Activated naive CD4-positive, alpha-beta T cell treated with anti-CD3 and anti-CD28 coated beads, Interleukin-2, amount 50 U/mL, for 24 hours (primary cell): Measurements from ENCODE around the gene AUTS2.

Source experiments
- H3K27ac Mint-ChIP-seq: one replicate; pipeline ENCODE4 v1.8.0; 2021; ENCODE audit warnings: mild to moderate bottlenecking, mixed read lengths
- H3K27me3 Mint-ChIP-seq: one replicate; pipeline ENCODE4 v1.8.0; 2021; ENCODE audit warnings: mixed read lengths
- H3K36me3 Mint-ChIP-seq: one replicate; pipeline ENCODE4 v1.8.0; 2021; ENCODE audit warnings: mixed read lengths
- H3K4me1 Mint-ChIP-seq: one replicate; pipeline ENCODE4 v1.8.0; 2021; ENCODE audit warnings: mixed read lengths
- H3K4me3 Mint-ChIP-seq: one replicate; pipeline ENCODE4 v1.8.0; 2021; ENCODE audit warnings: mild to moderate bottlenecking, mixed read lengths
- H3K9me3 Mint-ChIP-seq: one replicate; pipeline ENCODE4 v1.8.0; 2021; ENCODE audit warnings: mixed read lengths

Gene AUTS2

DNA sequence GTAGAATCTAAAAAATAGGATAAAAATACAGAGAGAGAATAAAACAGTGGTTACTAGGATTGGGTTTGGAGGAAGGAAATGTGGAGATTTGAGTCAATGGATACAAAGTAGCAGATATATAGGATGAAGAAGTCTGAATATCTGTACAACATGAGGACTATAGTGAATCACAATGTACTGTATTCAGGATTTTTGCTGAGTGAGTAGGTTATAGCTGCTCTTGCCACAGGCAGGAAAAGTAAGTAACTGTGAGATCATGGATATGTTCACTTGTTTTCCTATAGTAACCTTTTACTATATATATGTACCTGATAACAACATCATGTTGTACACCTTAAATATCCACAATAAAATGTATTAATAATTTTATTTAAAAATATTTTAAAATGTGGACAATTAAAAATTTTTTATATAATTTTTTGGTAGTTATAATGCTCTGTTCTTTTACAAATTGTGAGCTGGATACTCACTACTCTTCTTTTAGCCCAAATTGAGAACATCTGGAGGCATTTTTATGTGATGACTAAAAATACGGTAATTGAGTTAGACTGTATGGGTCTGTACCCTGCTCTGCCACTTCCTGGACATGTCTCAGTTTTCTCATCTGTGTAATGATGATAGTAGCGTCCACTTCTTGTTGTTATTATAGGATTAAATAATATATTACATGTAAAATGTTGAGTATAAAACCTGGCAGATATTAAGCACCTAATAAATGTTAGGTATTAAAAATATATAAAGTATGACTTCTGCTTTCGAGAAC is 439.1 kb downstream of the AUTS2 start:
- no peak overlapping the region for H3K4me3 Mint-ChIP-seq
- H3K27ac Mint-ChIP-seq = no peak overlapping the region
- H3K27me3 Mint-ChIP-seq = no peaks in the 10 kb centered on the region
- no peaks in the 10 kb centered on the region for H3K9me3 Mint-ChIP-seq
- H3K4me1 Mint-ChIP-seq = no peaks in the 10 kb centered on the region
- no peaks in the 10 kb centered on the region for H3K36me3 Mint-ChIP-seq

DNA sequence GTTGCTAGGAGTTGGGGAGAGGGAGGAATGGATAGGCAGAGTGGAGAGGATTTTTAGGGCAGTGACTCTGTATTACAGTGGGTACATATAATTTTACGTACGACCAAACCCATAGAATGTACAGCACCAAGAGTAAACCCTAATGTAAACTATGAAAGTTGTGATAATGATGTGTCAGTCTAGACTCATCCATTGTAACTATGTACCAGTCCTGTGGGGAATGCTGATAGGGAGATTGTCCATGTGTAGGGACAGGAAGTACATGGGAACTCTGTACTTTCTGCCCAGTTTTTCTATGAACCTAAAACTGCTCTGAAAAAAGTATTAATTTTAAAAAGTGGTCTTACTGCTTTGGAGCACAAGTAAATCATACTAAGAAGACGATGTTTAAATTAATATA is 441.8 kb downstream of the AUTS2 start:
- Mint-ChIP-seq H3K27me3 (no peaks in the 10 kb centered on the region), H3K9me3 (no peaks in the 10 kb centered on the region), H3K36me3 (no peaks in the 10 kb centered on the region), H3K27ac (no peak overlapping the region), H3K4me3 (no peak overlapping the region), H3K4me1 (no peaks in the 10 kb centered on the region)

DNA sequence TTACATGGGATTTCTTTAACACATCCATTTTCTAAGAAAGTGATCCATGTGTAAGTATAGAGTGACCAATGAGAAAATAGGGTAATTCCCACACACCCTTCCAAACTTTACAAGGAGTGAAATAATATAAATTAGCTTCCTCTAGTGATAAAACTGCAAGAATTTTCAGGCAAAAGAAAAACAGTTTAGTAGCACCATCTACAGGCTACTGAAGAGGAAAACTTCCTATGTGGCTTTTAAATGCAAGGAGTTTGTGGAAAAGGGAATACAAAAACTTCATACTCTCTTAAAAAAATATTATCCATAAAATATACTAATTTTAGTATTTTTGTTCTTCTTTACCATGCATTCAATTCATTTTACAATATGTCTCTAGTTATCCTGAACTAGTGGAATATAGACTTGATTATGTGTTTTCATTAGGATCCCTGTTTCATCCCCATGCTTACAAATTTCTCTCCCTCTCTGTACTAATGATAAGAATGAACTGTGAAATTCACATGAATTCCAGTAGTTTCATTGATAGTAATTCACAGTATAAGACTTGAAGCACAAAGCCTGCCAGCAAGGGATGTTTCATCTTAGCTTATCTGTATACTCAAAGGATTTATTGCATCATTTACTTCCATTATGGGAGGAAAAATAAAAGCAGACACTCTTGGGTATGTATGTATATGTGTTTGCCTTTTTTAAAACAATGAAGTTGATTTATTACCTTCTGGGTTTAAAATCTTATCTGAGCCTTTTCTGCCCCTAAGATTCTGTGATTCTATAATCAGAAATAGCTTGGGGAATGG is 442.9 kb downstream of the AUTS2 start:
- Mint-ChIP-seq H3K27me3 (no peaks in the 10 kb centered on the region), H3K4me3 (no peak overlapping the region), H3K36me3 (no peaks in the 10 kb centered on the region), H3K27ac (no peak overlapping the region), H3K9me3 (no peaks in the 10 kb centered on the region), H3K4me1 (no peaks in the 10 kb centered on the region)

DNA sequence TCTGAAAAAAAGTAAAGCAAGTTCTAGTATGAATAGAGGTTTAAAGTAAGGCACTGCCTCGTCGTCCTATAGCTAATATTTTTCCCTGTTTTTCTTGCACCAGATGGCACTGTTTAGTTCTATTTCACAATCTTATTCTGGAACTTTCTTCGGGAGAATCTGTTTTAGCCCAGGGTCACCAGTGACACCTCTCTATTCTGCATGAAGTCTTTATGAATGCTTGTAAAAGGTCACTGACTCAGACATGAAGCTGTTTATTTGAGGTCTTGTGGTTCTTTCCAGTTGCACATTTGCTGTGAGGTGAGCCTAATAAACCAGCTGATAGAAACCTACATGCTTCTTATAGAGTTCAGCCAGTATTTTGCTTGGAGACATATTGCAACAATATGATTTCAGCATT is 444.3 kb downstream of the AUTS2 start:
- no peak overlapping the region for H3K4me3 Mint-ChIP-seq
- no peaks in the 10 kb centered on the region for H3K36me3 Mint-ChIP-seq
- H3K27ac Mint-ChIP-seq = no peak overlapping the region
- H3K4me1 Mint-ChIP-seq = no peaks in the 10 kb centered on the region
- H3K9me3 Mint-ChIP-seq = no peaks in the 10 kb centered on the region
- H3K27me3 Mint-ChIP-seq = no peaks in the 10 kb centered on the region

DNA sequence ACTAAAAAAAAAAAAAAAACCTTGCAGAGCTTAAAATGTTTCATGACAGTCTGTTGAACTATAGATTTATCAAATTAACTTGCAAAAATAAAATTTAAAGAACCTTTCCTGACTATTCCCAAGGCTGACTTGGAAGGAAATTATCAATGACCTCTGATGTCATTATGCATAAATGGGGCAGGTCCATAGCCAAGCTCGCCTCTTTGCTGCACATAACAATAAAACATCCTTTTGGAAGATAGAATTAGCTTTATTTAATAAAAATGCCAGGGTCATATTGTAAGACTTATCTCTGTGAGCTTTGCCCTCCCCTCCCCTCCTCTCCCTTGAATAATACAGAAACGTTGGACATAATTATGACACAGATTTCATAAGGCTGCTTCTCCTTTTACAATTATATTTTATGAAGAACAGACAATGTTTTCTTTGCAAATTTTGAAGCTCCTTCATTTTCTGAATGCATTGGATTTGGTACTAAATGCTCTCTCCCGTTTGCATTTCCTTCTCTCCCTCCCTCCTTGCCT is 444.8 kb downstream of the AUTS2 start:
- no peaks in the 10 kb centered on the region for H3K36me3 Mint-ChIP-seq

DNA sequence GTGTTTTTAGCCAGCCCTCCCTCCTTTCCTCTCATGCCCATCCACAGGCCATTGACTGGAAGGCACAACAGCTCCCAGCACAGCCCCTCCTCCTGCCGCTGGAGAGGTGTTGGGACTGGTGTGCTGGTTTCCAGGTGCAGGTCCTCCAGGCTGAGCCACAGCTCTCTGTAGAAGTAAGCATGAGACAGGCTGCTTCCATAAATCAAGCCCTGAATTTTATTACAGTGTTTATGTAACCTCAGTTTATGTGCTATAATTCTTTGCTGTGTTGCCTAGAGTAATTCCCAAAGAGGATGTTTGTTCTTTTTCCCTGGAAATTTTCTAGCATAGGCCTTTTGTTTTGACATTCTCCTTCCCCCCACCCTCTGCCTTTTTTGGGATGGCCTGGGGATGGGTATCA is 445.8 kb downstream of the AUTS2 start:
- Mint-ChIP-seq H3K4me1 (no peaks in the 10 kb centered on the region), H3K27me3 (no peaks in the 10 kb centered on the region), H3K9me3 (no peaks in the 10 kb centered on the region), H3K4me3 (no peak overlapping the region), H3K27ac (no peak overlapping the region), H3K36me3 (no peaks in the 10 kb centered on the region)

More for the DNA sequence above, 444.8 kb downstream of the AUTS2 start:
- H3K4me3 Mint-ChIP-seq = no peak overlapping the region
- H3K4me1 Mint-ChIP-seq = no peaks in the 10 kb centered on the region
- no peak overlapping the region for H3K27ac Mint-ChIP-seq
- H3K9me3 Mint-ChIP-seq = no peaks in the 10 kb centered on the region
- no peaks in the 10 kb centered on the region for H3K27me3 Mint-ChIP-seq

DNA sequence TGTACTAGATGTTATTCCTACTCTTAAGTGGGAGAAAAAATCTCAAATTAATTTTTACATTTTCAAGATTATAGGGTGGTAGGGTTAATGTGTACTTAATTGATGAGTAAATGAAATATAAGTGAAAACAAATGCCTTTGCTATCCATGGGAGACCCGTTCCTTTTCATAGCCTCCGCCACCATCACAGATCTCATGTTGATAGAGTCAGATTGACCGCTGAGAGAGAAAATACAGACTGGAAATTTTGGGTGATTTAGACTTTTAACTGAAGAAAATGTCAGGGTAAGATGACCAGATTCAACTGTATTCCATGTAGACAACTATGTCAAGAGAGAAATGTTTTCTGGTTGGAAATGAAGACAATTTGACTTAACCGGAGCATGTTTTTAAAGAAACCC is 446.2 kb downstream of the AUTS2 start:
- Mint-ChIP-seq H3K4me3 (no peak overlapping the region), H3K9me3 (no peaks in the 10 kb centered on the region), H3K4me1 (no peaks in the 10 kb centered on the region), H3K36me3 (no peaks in the 10 kb centered on the region), H3K27ac (no peak overlapping the region), H3K27me3 (no peaks in the 10 kb centered on the region)

DNA sequence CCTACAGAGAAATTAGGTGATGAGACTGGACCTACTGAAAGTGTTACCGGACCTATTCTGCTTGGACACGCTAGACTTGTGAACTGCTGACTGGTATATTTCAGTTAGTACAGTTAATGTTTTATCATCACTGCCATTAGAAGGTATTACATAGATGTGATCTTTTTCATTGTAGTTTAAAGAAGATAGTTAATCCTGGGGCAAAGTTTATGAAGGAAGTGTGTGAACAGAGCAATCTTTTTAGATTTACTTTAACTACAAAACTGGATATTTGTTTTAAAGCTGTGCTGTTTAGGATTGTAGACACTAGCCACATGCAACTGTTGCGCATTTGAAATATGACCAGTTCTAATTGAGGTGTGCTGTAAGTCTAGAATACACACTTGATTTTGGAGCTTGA is 446.7 kb downstream of the AUTS2 start:
- Mint-ChIP-seq H3K36me3 (no peaks in the 10 kb centered on the region), H3K4me3 (no peak overlapping the region), H3K9me3 (no peaks in the 10 kb centered on the region), H3K27me3 (no peaks in the 10 kb centered on the region), H3K27ac (no peak overlapping the region), H3K4me1 (no peaks in the 10 kb centered on the region)

DNA sequence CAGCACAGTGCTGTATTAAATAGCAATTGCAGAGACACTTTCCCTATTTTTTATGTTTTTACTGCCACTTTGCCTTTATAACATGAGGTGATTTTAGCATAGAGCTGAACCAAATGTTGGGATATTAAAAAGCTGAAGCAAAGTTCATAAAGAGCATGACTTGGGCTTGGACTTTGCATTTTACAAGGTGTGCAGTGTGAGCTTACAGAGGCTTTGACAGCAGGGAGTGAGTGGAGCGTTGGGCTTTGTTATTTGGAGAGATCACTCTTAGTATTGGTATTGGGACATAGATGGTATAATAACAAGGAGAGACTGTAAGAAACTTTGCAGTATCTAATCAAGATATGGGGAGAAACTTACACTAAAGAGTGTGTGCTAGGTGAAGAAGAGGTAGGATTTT is 449.1 kb downstream of the AUTS2 start:
- no peaks in the 10 kb centered on the region for H3K4me1 Mint-ChIP-seq
- H3K27ac Mint-ChIP-seq = no peak overlapping the region

DNA sequence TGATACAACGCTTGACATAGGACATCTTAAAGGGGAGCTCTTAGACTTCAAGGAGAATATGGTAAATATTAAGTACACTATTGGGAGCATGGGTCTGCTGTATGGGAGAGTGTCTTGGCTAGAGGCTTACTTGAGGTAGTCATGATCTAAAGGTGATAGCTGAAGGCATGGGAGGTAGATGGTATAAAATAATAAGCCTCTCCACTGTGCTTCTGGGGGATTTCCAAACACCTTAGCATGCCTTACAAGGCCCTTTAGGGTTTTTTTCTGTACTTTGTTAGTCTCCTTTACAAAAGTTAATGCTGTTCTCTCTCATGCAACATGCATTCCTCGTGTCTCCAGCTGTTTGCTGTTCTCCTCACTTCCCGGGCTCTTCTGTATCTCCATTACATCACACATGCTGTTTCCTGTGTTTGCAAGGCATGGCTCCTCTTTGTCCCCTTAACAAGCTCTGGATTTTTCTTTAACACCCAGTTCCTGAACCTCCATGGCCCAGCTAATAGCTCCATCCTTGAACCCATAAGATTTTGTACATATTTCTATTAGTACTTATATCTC is 449.7 kb downstream of the AUTS2 start:
- Mint-ChIP-seq H3K27ac (no peak overlapping the region), H3K4me1 (no peaks in the 10 kb centered on the region), H3K4me3 (no peak overlapping the region), H3K9me3 (no peaks in the 10 kb centered on the region), H3K36me3 (no peaks in the 10 kb centered on the region), H3K27me3 (no peaks in the 10 kb centered on the region)

More for the DNA sequence above, 449.1 kb downstream of the AUTS2 start:
- no peaks in the 10 kb centered on the region for H3K27me3 Mint-ChIP-seq
- no peak overlapping the region for H3K4me3 Mint-ChIP-seq
- no peaks in the 10 kb centered on the region for H3K36me3 Mint-ChIP-seq
- H3K9me3 Mint-ChIP-seq = no peaks in the 10 kb centered on the region

DNA sequence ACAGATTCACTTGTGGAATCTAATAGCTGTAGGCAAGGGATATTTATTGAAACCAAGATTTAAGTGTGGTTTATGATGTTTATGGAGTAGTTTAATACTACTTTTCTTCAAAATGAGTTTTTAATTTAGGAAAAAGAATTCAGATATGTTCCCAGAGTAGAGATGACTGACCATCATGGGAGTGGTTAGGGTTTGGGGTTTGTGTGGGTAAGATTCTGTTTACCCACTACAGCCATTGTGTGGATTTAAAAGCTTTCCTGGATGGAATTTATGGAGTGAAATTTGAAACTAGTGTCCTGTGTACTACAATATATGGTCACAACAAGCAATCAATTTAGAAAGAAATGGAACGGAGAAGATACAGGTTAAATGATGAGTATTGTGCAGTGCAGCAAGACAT is 453.5 kb downstream of the AUTS2 start:
- Mint-ChIP-seq H3K4me3 (no peak overlapping the region), H3K9me3 (no peaks in the 10 kb centered on the region), H3K27me3 (no peaks in the 10 kb centered on the region), H3K4me1 (no peaks in the 10 kb centered on the region), H3K27ac (no peak overlapping the region), H3K36me3 (no peaks in the 10 kb centered on the region)

DNA sequence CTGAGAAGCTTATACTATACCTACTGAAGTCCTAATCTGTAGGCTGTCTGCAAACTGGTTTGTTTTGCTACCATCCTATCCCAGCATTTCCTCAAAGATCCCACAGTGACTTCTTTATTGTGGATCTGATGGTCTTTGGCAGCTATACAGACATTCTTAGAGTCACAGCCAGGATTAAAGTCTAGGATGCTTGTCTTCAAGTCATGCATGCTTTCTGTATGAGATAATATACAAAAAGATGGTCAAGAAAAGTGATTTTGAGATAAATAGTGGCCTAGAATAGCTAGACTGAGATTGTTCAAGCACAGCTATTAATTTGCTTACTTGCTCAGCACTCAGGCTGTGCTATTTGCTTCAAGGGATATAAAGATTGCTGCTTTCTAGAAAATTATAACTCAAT is 454.4 kb downstream of the AUTS2 start:
- no peaks in the 10 kb centered on the region for H3K27me3 Mint-ChIP-seq
- H3K9me3 Mint-ChIP-seq = no peaks in the 10 kb centered on the region
- no peaks in the 10 kb centered on the region for H3K36me3 Mint-ChIP-seq
- H3K4me1 Mint-ChIP-seq = no peaks in the 10 kb centered on the region
- no peak overlapping the region for H3K4me3 Mint-ChIP-seq
- H3K27ac Mint-ChIP-seq = no peak overlapping the region

DNA sequence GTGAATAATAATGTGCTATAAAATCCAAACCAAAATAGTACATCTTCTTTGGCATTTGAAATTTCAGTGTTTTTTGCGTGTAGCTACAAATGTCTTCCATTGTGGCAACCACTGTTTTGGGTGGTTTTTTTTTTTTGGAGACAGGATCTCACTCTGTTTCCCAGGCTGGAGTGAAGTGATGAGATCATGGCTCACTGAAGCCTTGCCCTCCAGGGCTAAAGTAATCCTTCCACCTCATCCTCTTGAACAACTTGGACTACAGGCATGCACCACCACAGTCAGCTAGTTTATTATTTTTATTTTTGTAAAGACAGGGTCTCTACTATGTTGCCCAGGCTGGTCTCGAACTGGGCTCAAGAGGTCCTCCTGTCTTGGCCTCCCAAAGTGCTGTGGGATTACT is 455.1 kb downstream of the AUTS2 start:
- no peaks in the 10 kb centered on the region for H3K27me3 Mint-ChIP-seq
- no peaks in the 10 kb centered on the region for H3K4me1 Mint-ChIP-seq
- H3K4me3 Mint-ChIP-seq = no peak overlapping the region
- no peak overlapping the region for H3K27ac Mint-ChIP-seq
- no peaks in the 10 kb centered on the region for H3K9me3 Mint-ChIP-seq
- no peaks in the 10 kb centered on the region for H3K36me3 Mint-ChIP-seq

DNA sequence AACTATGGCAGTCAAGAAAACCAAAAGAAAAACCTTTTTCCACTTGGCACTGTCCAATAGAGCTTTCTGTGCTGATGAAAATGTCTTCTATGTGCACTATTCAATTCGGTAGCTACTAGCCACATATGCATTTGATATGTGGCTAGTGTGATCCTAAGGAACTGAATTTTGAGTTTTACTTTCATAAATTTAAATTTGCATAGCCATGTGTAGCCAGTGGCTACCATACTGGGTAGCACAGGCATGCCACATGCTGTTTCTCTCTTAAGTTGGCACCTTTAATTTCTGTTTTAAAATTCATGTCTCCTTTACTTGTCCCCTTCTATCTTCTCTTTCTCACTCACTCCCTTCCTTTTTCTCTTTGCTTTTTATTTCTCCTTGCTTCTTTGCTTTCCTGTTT is 455.7 kb downstream of the AUTS2 start:
- H3K4me3 Mint-ChIP-seq = no peak overlapping the region
- H3K4me1 Mint-ChIP-seq = no peaks in the 10 kb centered on the region
- H3K36me3 Mint-ChIP-seq = no peaks in the 10 kb centered on the region
- no peak overlapping the region for H3K27ac Mint-ChIP-seq
- no peaks in the 10 kb centered on the region for H3K27me3 Mint-ChIP-seq
- H3K9me3 Mint-ChIP-seq = no peaks in the 10 kb centered on the region

DNA sequence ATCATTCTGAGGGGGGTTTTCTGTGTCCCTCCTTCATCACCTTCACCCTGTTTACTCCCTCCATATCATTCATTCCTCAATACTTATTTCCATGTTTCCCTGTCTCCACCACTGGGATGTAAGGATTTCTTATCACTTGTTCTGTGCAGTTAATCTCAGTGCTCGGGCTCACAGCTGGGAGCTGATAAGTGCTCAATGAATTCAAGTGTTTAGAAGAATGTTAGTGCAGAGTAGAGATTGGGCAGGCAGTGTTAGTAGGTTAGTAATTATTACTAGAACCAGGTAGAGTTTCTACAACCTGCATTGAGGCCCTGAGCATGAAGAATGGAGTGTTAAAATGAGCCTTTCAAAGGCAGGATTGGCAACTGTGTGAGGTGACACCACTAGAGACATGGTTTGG is 458.1 kb downstream of the AUTS2 start:
- H3K27me3 Mint-ChIP-seq = no peaks in the 10 kb centered on the region
- H3K36me3 Mint-ChIP-seq = no peaks in the 10 kb centered on the region
- no peaks in the 10 kb centered on the region for H3K4me1 Mint-ChIP-seq
- no peaks in the 10 kb centered on the region for H3K9me3 Mint-ChIP-seq
- H3K4me3 Mint-ChIP-seq = no peak overlapping the region
- no peak overlapping the region for H3K27ac Mint-ChIP-seq
